ENCODE results near the gene GRIP2.
A peak's percentile ranks its signal among the peaks of the same experiment; 100 is the strongest.

The GRIP2 gene

GRCh38 chr3:14508966-14509795, 31.0 kb downstream of the GRIP2 start:
- FAIRE-seq (peak; percentile 60), DNase-seq (ENCODE audit: extremely low spot score, insufficient read length, low read depth) (peak; percentile 70)

GRCh38 chr3:14508505-14508819, 31.7 kb downstream of the GRIP2 start:
- DNase-seq (ENCODE audit: extremely low spot score, insufficient read length, low read depth) = no peak
- FAIRE-seq = no peak

GRCh38 chr3:14507757-14508504, 32.2 kb downstream of the GRIP2 start:
- no peak for DNase-seq (ENCODE audit: extremely low spot score, insufficient read length, low read depth)
- FAIRE-seq = no peak

GRCh38 chr3:14507305-14507741, 32.8 kb downstream of the GRIP2 start:
- DNase-seq (ENCODE audit: extremely low spot score, insufficient read length, low read depth) (no peak), FAIRE-seq (no peak)

- no peak for DNase-seq (ENCODE audit: extremely low spot score, insufficient read length, low read depth)
- no peak for FAIRE-seq
Measured at GRCh38 chr3:14506626-14507304, 33.4 kb downstream of the GRIP2 start.

- DNase-seq (ENCODE audit: extremely low spot score, insufficient read length, low read depth) (no peak), FAIRE-seq (no peak)
Measured at GRCh38 chr3:14505803-14506500, 34.2 kb downstream of the GRIP2 start.

GRCh38 chr3:14505001-14505802, 34.9 kb downstream of the GRIP2 start:
- DNase-seq (ENCODE audit: extremely low spot score, insufficient read length, low read depth) (no peak), FAIRE-seq (no peak)

- no peak for DNase-seq (ENCODE audit: extremely low spot score, insufficient read length, low read depth)
- no peak for FAIRE-seq
Measured at GRCh38 chr3:14503706-14504065, 36.5 kb downstream of the GRIP2 start.

GRCh38 chr3:14503033-14503705, 37.0 kb downstream of the GRIP2 start:
- no peak for FAIRE-seq
- no peak for DNase-seq (ENCODE audit: extremely low spot score, insufficient read length, low read depth)

GRCh38 chr3:14502472-14502871, 37.7 kb downstream of the GRIP2 start:
- FAIRE-seq (no peak), DNase-seq (ENCODE audit: extremely low spot score, insufficient read length, low read depth) (no peak)

- no peak for DNase-seq (ENCODE audit: extremely low spot score, insufficient read length, low read depth)
- no peak for FAIRE-seq
Measured at GRCh38 chr3:14497321-14497720, 42.8 kb downstream of the GRIP2 start.

- DNase-seq (ENCODE audit: extremely low spot score, insufficient read length, low read depth) = no peak
- no peak for FAIRE-seq
Measured at GRCh38 chr3:14496351-14496750, 43.8 kb downstream of the GRIP2 start.

- FAIRE-seq = no peak
Measured at GRCh38 chr3:14494973-14495300, 45.2 kb downstream of the GRIP2 start.

GRCh38 chr3:14494279-14494972, 45.7 kb downstream of the GRIP2 start:
- FAIRE-seq = no peak
- DNase-seq (ENCODE audit: extremely low spot score, insufficient read length, low read depth) = no peak

More at GRCh38 chr3:14494973-14495300, 45.2 kb downstream of the GRIP2 start:
- no peak for DNase-seq (ENCODE audit: extremely low spot score, insufficient read length, low read depth)

- no peak for DNase-seq (ENCODE audit: extremely low spot score, insufficient read length, low read depth)
Measured at GRCh38 chr3:14492948-14493881, 46.9 kb downstream of the GRIP2 start.

GRCh38 chr3:14491396-14492190, 48.5 kb downstream of the GRIP2 start:
- no peak for FAIRE-seq

More at GRCh38 chr3:14492948-14493881, 46.9 kb downstream of the GRIP2 start:
- no peak for FAIRE-seq

GRCh38 chr3:14490831-14491230, 49.3 kb downstream of the GRIP2 start:
- DNase-seq (ENCODE audit: extremely low spot score, insufficient read length, low read depth) (no peak), FAIRE-seq (no peak)

More at GRCh38 chr3:14491396-14492190, 48.5 kb downstream of the GRIP2 start:
- no peak for DNase-seq (ENCODE audit: extremely low spot score, insufficient read length, low read depth)
